Measurements from ENCODE around the gene NQO2.
A peak's percentile ranks its signal among the peaks of the same experiment; 100 is the strongest.

Gene NQO2

DNA sequence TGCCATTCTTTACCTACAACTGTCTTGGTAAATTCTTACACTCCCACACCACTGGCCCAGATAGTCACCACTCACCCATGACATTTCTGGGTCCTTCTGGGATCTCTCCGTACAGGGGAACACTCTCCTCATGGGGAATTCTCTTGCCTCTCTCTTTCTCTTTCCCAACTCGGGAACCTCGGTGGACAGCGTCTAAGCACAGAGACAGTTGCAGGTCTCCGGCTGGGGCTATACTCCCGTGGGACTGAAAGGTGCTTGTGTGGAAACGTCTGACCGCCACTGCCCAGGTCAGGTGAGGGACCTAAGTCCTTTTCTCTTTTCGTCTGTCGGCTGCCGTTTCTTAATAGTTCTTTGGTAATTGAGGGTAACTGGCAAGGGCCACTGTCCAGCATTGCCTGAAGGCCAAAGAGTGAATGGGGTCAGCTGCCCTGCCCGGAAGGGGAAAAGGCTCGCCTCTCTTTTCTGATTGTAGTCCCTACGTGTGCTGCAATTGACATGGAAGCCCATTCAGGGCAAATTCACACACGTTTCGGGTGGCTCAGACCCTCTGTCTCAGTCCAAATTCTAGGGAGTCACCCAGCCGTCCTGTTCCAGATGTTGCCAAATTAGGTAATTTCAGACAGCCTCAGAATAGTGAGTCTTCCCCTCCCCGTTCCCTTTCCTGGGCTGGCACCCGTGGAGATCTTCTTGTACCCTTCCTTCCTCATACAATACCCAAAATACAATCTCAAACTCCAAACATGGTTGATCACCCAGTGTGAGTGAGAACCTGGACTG is 37.4 kb downstream of the NQO2 start:
- TF ChIP-seq, protein P1, sequence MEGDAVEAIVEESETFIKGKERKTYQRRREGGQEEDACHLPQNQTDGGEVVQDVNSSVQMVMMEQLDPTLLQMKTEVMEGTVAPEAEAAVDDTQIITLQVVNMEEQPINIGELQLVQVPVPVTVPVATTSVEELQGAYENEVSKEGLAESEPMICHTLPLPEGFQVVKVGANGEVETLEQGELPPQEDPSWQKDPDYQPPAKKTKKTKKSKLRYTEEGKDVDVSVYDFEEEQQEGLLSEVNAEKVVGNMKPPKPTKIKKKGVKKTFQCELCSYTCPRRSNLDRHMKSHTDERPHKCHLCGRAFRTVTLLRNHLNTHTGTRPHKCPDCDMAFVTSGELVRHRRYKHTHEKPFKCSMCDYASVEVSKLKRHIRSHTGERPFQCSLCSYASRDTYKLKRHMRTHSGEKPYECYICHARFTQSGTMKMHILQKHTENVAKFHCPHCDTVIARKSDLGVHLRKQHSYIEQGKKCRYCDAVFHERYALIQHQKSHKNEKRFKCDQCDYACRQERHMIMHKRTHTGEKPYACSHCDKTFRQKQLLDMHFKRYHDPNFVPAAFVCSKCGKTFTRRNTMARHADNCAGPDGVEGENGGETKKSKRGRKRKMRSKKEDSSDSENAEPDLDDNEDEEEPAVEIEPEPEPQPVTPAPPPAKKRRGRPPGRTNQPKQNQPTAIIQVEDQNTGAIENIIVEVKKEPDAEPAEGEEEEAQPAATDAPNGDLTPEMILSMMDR (conservative IDR thresholded peaks at IDR 0.05; ENCODE audit: low read depth, low read length) = no peak
- no peak overlapping the region for H3K4me3 ChIP-seq (ENCODE audit: low read length)
- DNase-seq (ENCODE audit: low read depth) = no peak

DNA sequence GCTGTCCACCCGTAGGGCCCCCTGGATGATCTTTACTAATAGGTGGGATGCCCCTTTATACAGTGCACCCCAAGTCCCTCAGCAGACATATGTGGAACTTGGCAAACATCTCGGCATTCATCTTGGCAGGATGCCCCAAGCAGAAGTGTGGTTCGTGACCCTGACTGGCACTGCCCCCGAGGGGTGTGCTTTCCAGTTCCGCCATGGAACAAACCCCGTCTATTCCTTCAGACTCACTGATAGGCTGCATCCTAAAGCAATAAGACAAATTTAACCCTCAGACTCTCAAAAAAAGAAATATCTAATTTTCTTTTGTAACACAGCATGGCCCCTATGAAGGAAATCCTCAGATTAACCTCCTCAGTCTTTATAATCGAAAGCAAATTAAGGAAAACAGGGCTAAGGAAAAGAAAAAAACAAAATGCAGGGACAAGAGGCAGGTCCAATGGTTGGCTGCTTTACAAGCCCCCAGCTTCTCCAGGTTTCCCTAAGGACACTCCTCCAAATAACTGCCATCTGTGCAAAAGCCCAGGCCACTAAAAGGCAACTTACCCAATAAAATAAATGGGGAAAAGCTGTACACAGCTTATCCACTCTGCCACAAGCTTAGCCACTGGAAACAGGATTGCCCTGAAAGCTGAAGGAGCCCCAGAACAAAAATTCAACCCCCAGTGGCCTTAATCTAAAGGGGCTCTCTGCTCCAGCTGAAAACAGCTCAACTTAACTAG is 38.1 kb downstream of the NQO2 start:
- TF ChIP-seq, protein P1 (conservative IDR thresholded peaks at IDR 0.05; ENCODE audit: low read depth, low read length) = no peak
- no peak for DNase-seq (ENCODE audit: low read depth)

DNA sequence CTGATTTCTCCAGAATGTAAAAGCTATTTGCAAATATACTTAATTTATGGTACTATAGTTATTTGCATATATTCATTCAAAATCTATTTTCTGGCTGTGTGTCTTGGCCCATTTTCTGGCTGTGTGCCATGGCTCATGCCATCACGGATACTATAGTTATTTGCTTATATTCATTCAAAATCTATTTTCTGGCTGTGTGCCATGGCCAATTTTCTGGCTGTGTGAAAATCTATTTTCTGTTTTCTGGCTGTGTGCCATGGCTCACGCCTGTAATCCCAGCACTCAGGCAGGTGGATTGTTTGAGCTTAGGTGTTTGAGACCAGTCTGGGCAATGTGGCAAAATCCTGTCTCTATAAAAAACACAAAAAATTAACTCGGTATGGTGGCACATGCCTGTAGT is 39.7 kb downstream of the NQO2 start:
- peak; percentile 23 for DNase-seq (ENCODE audit: low read depth)
- TF ChIP-seq, protein P1 (conservative IDR thresholded peaks at IDR 0.05; ENCODE audit: low read depth, low read length) = no peak
- no peak overlapping the region for H3K4me3 ChIP-seq (ENCODE audit: low read length)

More for the DNA sequence above, 38.1 kb downstream of the NQO2 start:
- H3K4me3 ChIP-seq (ENCODE audit: low read length) = no peak overlapping the region

DNA sequence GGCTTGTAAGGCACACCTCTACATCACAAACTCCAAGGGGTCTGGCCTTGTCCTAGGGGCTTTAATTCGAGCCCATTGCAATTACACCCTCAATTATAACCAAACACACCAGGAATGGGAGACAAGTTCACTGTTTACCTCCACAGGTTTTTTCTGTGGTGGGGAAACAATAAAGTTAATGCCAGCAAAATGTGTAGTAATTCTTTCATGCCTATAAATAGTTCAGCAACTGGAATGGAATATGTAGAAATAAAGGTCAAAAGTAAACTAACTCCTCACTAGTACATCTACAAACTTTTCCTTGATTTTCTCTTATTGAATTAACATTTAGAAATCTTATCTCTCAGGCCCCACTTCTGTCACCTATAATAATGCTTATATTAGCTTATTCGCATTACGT is 41.5 kb downstream of the NQO2 start:
- no peak overlapping the region for H3K4me3 ChIP-seq (ENCODE audit: low read length)
- TF ChIP-seq, protein P1 (conservative IDR thresholded peaks at IDR 0.05; ENCODE audit: low read depth, low read length) = no peak
- DNase-seq (ENCODE audit: low read depth) = no peak

DNA sequence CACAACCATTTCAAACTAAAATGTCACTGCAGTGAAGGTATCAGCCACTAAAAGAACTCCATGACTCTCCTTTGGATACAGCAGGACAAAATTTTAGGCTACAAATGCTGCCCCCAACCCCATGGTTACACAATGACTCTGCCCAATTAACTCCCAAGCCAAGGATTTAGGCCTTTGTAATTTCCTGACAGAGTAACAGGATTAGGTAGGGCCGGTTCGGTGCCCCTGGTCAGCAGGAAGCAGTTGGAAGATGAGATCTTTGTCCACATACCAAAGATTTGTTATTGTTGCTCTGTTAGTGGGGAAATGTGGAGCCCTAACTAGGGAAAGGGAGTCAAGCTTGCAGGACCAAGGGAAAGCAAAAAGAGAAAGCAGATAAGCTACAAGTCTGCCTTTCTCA is 41.9 kb downstream of the NQO2 start:
- H3K4me3 ChIP-seq (ENCODE audit: low read length) = no peak overlapping the region
- DNase-seq (ENCODE audit: low read depth) = no peak
- TF ChIP-seq, protein P1 (conservative IDR thresholded peaks at IDR 0.05; ENCODE audit: low read depth, low read length) = no peak

DNA sequence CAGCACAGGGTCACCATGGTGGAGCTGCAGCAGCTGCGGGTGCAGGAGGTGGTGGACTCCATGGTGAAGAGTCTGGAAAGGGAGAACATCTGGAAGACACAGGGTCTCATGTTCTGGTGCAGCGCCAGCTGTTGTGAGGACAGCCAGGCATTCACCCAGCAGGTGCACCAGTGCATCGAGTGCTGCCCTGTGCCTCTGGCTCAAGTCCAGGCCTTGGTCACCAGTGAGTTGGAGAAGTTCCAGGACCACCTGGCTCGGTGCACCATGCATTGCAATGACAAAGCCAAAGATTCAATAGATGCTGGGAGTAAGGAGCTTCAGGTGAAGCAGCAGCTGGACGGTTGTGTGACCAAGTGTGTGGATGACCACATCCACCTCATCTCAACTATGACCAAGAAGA is 45.7 kb downstream of the NQO2 start:
- TF ChIP-seq, protein P1 (conservative IDR thresholded peaks at IDR 0.05; ENCODE audit: low read depth, low read length) = no peak
- no peak overlapping the region for H3K4me3 ChIP-seq (ENCODE audit: low read length)
- no peak for DNase-seq (ENCODE audit: low read depth)

DNA sequence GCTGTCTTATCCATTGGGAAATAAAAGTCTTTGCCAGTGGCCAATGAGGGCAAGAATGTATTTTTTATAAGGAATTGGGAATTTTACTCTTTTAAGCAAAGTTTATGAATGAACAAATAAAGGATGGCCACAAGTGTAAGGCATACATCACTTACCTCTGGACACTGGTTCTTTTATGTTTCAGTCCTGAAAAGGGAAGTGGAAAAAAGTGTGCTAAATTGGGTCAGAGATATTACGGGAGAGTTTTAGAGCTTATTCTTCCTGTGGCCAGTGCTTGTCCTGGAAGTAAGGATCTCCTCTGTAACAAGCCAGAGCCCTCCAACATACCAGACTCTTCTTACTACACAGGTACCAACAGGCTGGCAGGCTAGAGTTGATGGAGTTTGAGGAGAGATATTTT is 46.1 kb downstream of the NQO2 start:
- TF ChIP-seq, protein P1 (conservative IDR thresholded peaks at IDR 0.05; ENCODE audit: low read depth, low read length) = no peak
- DNase-seq (ENCODE audit: low read depth) = no peak
- no peak overlapping the region for H3K4me3 ChIP-seq (ENCODE audit: low read length)
